ENCODE measurements around the gene CLASP2.

Gene CLASP2

GRCh38 chr3:33634262-33634661 lies 83.8 kb downstream of the CLASP2 start:
- DNase-seq, result no peak

- no peak for DNase-seq
Measured at GRCh38 chr3:33629219-33629618, 88.8 kb downstream of the CLASP2 start.

- no peak for DNase-seq
Measured at GRCh38 chr3:33624756-33625155, 93.3 kb downstream of the CLASP2 start.

- DNase-seq, result no peak
Measured at GRCh38 chr3:33613041-33613440, 105.0 kb downstream of the CLASP2 start.

- DNase-seq, result no peak
Measured at GRCh38 chr3:33612607-33613006, 105.4 kb downstream of the CLASP2 start.

GRCh38 chr3:33602829-33603228 lies 115.2 kb downstream of the CLASP2 start:
- DNase-seq, result no peak

- DNase-seq, result no peak
Measured at GRCh38 chr3:33597257-33597689, 120.8 kb downstream of the CLASP2 start.

GRCh38 chr3:33592999-33593398 lies 125.1 kb downstream of the CLASP2 start:
- no peak for DNase-seq

GRCh38 chr3:33590541-33590940 lies 127.5 kb downstream of the CLASP2 start:
- no peak for DNase-seq

- no peak for DNase-seq
Measured at GRCh38 chr3:33586402-33586801, 131.7 kb downstream of the CLASP2 start.

GRCh38 chr3:33582234-33582633 lies 135.8 kb downstream of the CLASP2 start:
- no peak for DNase-seq

- no peak for DNase-seq
Measured at GRCh38 chr3:33581666-33582065, 136.4 kb downstream of the CLASP2 start.

GRCh38 chr3:33579840-33580239 lies 138.2 kb downstream of the CLASP2 start:
- no peak for DNase-seq

GRCh38 chr3:33579178-33579510 lies 138.9 kb downstream of the CLASP2 start:
- DNase-seq, result no peak

- DNase-seq, result no peak
Measured at GRCh38 chr3:33578325-33579177, 139.5 kb downstream of the CLASP2 start.

- DNase-seq, result no peak
Measured at GRCh38 chr3:33577588-33577987, 140.5 kb downstream of the CLASP2 start.

- DNase-seq, result no peak
Measured at GRCh38 chr3:33577173-33577572, 140.9 kb downstream of the CLASP2 start.

GRCh38 chr3:33575311-33575710 lies 142.7 kb downstream of the CLASP2 start:
- no peak for DNase-seq

GRCh38 chr3:33557829-33558228 lies 160.2 kb downstream of the CLASP2 start:
- no peak for DNase-seq

GRCh38 chr3:33557279-33557678 lies 160.8 kb downstream of the CLASP2 start:
- DNase-seq, result no peak

- no peak for DNase-seq
Measured at GRCh38 chr3:33547101-33547500, 171.0 kb downstream of the CLASP2 start.

GRCh38 chr3:33544126-33544525 lies 173.9 kb downstream of the CLASP2 start:
- DNase-seq, result no peak

GRCh38 chr3:33543601-33544000 lies 174.5 kb downstream of the CLASP2 start:
- DNase-seq, result no peak

GRCh38 chr3:33541918-33542317 lies 176.1 kb downstream of the CLASP2 start:
- no peak for DNase-seq

All from eye (tissue), 1 donor.